ENCODE data around the gene CRYGS.
"Not testable (repeated sequence)": the region's sequence is repeated elsewhere in the genome, so short reads cannot be mapped to it uniquely, and the experiment has no call there.

Gene CRYGS

DNA sequence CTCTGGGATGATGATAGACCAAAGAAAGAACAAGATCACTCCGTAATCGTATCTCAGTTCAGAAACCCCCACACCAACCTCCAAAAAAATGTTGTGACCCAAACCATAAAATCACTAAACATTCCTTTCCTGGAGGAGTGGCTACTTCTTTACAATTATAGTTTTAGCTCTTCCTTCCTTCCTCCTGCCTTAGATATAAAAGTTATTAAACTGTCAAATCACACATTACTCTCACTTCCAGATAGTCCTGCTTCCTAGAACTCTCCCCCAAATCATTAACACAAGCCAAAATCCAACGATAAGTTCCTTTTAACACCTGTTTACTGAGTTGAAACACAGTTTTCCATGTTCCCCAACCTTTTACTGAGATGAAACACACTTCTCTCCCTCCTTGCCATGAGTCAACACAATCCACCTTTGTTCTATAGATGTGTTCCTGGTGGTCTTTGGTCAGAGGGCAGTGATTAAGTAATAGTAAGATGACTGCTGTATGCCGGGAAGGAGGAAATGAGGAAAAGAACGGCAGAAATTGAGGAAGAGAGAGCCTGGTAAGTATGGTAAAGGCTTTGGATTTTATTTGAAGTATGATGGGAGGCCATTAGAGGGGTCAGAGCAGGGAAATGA, 8.3 kb upstream of the CRYGS start:
- no peak for DNase-seq

DNA sequence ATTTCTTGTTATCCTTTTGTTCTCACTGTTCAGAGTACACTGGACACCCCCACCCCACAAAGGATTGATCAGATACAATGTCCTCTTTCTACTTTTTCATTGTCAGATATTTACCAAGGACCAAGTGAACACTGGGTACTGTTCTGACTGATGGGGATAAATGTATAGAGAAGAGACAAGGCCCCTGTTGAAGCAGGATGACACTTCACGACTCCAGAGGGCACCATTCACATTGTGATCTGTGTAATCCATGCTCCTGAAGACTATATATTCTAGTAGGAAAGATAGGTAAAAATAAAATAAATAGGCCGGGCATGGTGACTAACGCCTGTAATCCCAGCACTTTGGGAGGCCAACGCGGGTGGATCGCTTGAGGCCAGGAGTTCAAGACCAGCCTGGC, 7.2 kb upstream of the CRYGS start:
- DNase-seq: no peak

DNA sequence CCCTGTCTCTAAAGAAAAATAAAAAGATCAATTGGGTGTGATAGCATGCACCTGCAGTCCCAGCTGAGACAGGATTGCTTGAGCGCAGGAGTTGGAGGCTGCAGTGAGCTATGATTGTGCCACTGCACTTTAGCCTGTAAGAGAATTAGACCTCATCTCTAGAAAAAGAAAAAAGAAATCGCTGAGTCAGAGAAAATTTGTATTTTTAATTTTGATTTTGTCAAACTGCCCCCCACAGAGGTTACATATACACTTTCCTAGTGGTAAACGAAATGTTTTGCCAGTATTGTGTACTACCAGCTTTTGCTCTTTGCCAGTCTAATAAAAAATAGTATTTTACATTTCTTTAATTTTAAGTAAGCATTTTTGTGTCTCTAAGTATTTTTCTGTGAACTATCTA, 5.3 kb upstream of the CRYGS start:
- no peak for DNase-seq

GRCh38 chr3:186540835-186541226, 3.3 kb downstream of the CRYGS start:
- DNase-seq: no peak

GRCh38 chr3:186540221-186540834, 3.9 kb downstream of the CRYGS start:
- peak in 43 of 56 donors; percentile 3 to 90 (median 38) for DNase-seq

- no peak for DNase-seq
Observed at GRCh38 chr3:186538779-186539178, 5.4 kb downstream of the CRYGS start.

DNA sequence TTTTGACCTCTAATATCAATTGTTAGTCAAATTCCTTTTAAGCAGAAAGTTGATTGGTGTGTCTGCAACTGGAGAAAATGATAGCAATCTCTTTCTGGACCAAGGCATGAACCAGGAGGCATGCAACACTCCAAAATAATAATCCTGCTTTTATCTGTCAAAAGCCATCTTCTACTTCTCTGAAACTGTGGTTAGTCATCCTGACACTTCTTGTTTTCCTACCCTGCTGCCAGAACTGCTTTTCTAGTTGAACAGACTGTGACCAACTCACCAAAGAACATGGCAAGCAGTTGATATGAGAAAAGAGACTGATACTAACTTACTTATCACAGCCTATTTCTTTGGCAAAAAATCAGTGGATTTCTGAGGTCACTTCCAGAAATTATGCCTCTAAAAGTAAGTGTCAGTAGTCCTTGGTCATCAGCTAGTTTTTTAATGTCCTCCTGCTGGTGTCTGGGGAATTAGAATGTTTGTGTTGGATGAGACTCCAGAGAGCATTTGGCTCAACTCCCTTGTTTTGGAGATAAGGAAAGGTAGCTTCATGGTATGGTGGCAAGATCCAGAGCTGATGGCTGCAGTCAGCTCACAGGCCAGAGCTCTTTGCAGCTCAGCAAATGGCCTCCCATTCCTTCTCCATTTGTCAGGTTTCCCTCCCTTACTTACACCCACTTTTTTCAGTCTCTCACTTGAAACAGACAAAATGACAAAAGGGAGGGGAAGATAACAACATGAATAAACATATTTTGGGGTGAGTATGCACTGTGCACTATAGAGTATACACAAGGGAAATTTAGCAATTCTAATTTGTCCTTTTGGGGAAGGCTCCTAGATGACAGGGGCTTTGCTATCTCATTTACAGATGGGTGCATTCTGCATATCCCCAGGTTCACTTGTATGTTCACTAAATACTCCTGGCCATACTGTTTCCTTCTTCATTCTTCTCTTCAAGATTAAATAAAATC, 7.0 kb downstream of the CRYGS start:
- DNase-seq: no peak

DNA sequence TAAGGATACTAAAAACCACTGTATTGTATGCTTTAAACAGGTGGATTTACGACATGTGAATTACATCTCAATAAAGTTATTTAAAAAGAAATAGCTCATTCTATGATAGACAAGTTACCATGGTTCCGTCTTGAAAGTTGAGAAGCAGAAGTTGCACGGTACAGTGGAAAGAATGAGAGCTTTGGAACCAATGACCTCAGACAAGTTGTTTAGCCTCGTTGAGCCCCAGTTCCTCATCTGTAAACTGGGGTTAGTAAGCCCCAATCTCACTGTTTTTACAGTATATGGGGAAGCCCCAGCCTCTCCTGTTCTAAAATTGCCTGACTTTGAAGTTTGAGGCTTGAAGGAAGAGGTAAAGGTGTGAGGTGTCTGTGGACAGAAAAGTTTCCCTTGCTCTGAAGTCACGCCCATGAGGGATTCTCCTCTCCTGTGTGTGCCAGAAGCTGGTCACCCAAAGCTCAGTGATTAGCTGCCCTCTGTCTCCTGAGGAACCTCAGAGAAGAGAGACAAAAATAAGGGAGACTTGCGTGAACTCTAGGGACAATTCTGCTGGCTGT, 10.0 kb downstream of the CRYGS start:
- DNase-seq: peak in 1 of 56 donors; percentile 19

DNA sequence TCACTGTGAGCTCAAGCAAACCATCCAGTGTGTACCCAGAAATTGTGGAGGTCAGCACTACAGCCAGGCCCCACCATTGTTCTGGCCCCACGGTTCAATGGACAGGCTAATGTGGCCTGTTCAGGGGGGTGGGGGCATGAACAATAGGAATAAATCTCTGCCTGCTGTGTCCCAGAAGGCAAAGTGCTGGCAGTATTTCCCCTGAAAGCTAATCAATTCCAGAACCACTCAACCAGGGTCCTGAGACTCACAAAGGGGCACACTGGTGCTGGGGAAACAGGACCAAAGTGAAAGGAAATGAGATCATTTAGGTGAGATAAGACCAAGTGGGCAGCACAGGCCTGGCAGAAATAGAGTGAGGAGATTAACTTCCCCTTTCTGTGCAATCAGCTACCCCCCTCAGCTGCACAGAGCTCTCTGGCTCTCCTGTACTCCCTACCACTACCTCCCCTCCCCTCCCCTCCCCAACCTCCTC, 11.5 kb downstream of the CRYGS start:
- DNase-seq: no peak

GRCh38 chr3:186531694-186532093, 12.5 kb downstream of the CRYGS start:
- DNase-seq: not testable (repeated sequence)

DNA sequence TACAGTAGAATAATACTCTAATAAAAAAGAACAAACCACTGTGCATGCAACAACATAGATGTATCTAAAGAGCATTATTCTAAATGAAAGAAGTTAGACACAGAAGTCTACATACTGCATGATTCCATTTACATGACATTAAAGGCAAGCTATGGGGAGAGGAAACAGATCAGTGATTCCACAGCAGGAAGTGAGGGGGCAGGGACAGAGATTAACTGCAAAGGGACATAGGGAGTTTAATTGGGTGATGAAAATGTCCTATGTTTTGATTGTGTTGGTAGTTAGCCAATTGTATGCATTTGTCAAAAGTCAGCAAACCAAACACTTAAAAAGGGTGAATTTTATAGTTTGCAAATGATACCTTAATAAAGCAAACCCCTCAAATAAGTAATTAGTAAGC, 13.8 kb downstream of the CRYGS start:
- no peak for DNase-seq

GRCh38 chr3:186529201-186529999, 14.8 kb downstream of the CRYGS start:
- DNase-seq: peak in 2 of 56 donors; percentile 13 to 20

DNA sequence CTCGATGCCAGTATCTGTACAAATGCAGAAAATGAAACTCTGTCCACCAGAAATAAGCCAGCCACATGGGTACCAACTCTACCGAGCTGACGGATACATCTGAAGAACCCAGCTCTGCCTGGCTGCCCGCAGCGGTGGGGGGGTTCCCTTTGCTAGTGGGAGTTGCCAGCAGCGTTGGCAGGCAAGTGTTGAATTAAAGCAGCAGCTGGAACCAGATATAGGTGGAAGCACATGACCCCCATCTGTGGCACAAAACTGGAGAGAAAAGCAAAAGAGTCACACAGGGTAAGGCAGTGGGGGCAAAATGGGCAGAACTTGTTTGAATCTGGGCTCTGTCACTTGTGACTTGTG, 17.9 kb downstream of the CRYGS start:
- no peak for DNase-seq

DNA sequence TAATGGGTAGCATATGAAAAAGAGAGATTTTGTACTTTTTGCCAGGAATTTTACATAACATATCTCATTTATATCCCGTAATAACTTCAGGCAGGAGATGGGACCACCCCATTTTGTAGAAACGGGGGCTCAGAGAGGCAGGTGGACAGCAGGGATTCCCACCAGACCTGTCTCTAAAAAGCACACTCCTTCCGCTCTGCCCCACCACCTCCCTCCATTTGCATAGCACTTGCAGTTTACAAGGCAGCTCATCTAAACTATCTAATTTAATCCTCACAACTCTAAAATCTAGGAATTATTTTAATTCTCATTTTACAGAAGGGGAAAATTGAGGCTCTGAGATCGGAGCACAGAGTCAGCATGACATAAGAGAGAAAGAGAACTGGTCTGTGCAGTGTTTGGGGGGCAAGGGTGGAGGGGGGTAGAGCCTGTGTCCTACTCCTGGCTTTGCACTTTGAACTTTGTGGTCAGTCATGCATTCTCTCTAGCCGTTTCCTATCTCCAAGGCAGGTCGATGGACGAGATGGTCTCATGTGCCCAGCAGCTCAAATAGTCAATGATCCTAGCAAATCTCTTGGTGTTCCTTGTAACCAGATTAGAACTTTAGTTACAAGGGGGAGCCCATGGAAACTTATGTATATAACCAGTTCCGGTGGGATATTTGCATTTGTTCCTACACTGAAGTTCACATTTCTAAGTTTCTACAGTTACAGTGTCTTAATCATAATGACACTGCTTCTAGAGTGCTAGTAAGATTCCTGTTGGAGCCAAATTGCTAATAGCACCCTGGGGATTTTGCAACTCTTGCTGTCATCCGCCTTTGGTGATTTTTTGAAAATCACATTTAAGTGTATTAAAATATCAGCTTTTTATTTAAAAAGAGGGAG, 18.6 kb downstream of the CRYGS start:
- no peak for DNase-seq

GRCh38 chr3:186524616-186525015, 19.6 kb downstream of the CRYGS start:
- no peak for DNase-seq

- DNase-seq: no peak
Observed at GRCh38 chr3:186523434-186523833, 20.7 kb downstream of the CRYGS start.

DNA sequence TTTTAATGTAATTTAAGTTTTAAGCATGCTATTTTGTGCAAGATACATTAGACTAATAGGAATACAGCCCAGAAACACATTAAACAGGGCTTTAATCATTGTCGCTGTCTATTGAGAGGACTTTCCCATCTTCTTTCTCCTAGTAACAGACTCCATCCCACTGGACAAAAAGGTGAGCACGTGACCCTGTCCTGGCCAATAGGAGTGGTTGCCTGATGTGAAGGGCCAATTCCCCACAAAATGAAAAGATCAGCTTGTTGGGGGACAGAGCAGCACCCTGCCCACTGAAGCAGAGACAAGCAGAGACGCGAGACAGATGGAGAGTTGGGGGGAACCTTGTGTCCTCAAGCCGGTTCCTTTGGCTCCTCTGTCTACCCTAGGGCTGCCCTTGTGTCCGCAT, 21.2 kb downstream of the CRYGS start:
- no peak for DNase-seq

DNA sequence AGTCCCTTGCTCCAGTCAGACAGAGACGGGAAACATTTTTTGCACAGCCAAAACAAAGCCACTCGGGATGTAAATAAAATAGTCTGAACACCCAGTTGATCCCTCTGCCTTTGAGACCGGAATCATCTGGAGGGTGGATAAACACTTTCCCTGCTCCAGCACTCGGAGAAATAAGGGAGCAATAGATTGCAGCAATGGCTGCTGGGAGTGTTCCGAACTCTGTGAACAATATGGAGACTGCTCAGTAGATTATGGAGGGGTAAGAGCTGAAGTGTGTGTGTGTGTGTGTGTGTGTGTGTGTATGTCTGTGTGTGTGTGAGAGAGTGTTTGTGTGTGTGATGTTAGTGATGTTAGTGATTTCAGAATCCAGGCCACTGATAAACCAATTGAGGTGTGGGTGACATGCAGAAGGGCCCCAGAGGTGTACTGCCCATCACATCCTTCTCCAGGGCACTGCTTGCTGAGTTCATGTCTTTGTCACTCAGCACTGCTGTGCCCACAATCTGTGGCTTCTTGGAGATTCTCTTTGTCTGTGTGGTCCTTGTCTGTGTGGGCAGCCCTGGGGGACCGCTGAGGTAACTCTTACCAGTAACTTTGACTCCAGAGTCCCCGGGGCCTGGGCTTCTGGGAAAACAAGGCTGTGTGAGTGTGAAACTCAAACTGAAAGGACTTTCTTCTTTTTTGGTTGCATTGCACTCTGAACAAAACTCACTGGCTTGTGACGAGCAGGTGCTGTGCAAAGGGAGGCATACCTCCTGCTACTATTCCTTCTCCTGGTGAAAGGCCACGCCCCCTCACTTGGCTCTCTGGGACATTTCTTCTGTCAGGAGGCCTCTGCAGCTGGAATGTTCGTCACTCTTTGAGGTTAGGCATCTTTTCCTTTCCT, 23.0 kb downstream of the CRYGS start:
- DNase-seq: no peak

- no peak for DNase-seq
Observed at GRCh38 chr3:186520431-186520830, 23.7 kb downstream of the CRYGS start.
